Measurements from ENCODE around the gene TUT4.

Gene TUT4

GRCh38 chr1:52426371-52426770 is 126.5 kb downstream of the TUT4 start:
- H3K9me2 ChIP-seq (ENCODE audit: low read depth, low read length), result no peaks in the 10 kb centered on the region
- H3K36me3 ChIP-seq (ENCODE audit: insufficient read depth, low read length), result peaks cover 36% of the 10 kb centered on the region
- H3K27ac ChIP-seq (ENCODE audit: low read depth, low read length, poor library complexity, severe bottlenecking), result no peak overlapping the region
- no peak overlapping the region for H3K9ac ChIP-seq (ENCODE audit: low read length)
- no peak overlapping the region for H3K4me3 ChIP-seq (ENCODE audit: low read depth, low read length, poor library complexity, severe bottlenecking)
- H3K4me2 ChIP-seq (ENCODE audit: low read length), result no peak overlapping the region
- no peaks in the 10 kb centered on the region for H3K27me3 ChIP-seq (ENCODE audit: insufficient read depth, low read length)
- no peaks in the 10 kb centered on the region for H3K9me3 ChIP-seq (ENCODE audit: low read length)
- H4K20me1 ChIP-seq (ENCODE audit: insufficient read depth, low read length), result no peaks in the 10 kb centered on the region
- TF ChIP-seq CTCF (IDR thresholded peaks at IDR 0.05; ENCODE audit: low read length) (no peak), EZH2 (IDR thresholded peaks at IDR 0.05; ENCODE audit: borderline replicate concordance, low read length) (no peak)
- H2AFZ ChIP-seq (ENCODE audit: low read length), result no peak overlapping the region
- no peaks in the 10 kb centered on the region for H3K4me1 ChIP-seq (ENCODE audit: insufficient read depth, low read length, severe bottlenecking)
- H3K79me2 ChIP-seq (ENCODE audit: insufficient read depth, low read length), result no peaks in the 10 kb centered on the region
- no peaks in the 10 kb centered on the region; the same call in 1 of the 2 replicates for H3F3A ChIP-seq (ENCODE audit: insufficient read depth, low read length)

GRCh38 chr1:52424813-52425212 is 128.1 kb downstream of the TUT4 start:
- Histone ChIP-seq H3K9ac (ENCODE audit: low read length) (no peak overlapping the region), H2AFZ (ENCODE audit: low read length) (no peak overlapping the region), H4K20me1 (ENCODE audit: insufficient read depth, low read length) (no peaks in the 10 kb centered on the region), H3K4me3 (ENCODE audit: low read depth, low read length, poor library complexity, severe bottlenecking) (no peak overlapping the region), H3K27ac (ENCODE audit: low read depth, low read length, poor library complexity, severe bottlenecking) (no peak overlapping the region), H3F3A (ENCODE audit: insufficient read depth, low read length) (no peaks in the 10 kb centered on the region; the same call in 1 of the 2 replicates), H3K9me3 (ENCODE audit: low read length) (no peaks in the 10 kb centered on the region), H3K79me2 (ENCODE audit: insufficient read depth, low read length) (no peaks in the 10 kb centered on the region), H3K27me3 (ENCODE audit: insufficient read depth, low read length) (no peaks in the 10 kb centered on the region), H3K9me2 (ENCODE audit: low read depth, low read length) (no peaks in the 10 kb centered on the region), H3K4me1 (ENCODE audit: insufficient read depth, low read length, severe bottlenecking) (no peaks in the 10 kb centered on the region), H3K4me2 (ENCODE audit: low read length) (no peak overlapping the region), H3K36me3 (ENCODE audit: insufficient read depth, low read length) (peaks cover 42% of the 10 kb centered on the region; the same call in 1 of the 2 replicates)
- TF ChIP-seq EZH2 (IDR thresholded peaks at IDR 0.05; ENCODE audit: borderline replicate concordance, low read length) (no peak), CTCF (IDR thresholded peaks at IDR 0.05; ENCODE audit: low read length) (no peak)

GRCh38 chr1:52424231-52424636 is 128.7 kb downstream of the TUT4 start:
- Histone ChIP-seq H3K27me3 (ENCODE audit: insufficient read depth, low read length) (no peaks in the 10 kb centered on the region), H3K9me3 (ENCODE audit: low read length) (no peaks in the 10 kb centered on the region), H3K27ac (ENCODE audit: low read depth, low read length, poor library complexity, severe bottlenecking) (no peak overlapping the region), H3K9ac (ENCODE audit: low read length) (no peak overlapping the region), H3K36me3 (ENCODE audit: insufficient read depth, low read length) (peaks cover 47% of the 10 kb centered on the region), H3K9me2 (ENCODE audit: low read depth, low read length) (no peaks in the 10 kb centered on the region), H3K4me2 (ENCODE audit: low read length) (no peak overlapping the region), H3K4me1 (ENCODE audit: insufficient read depth, low read length, severe bottlenecking) (no peaks in the 10 kb centered on the region), H4K20me1 (ENCODE audit: insufficient read depth, low read length) (no peaks in the 10 kb centered on the region), H3K4me3 (ENCODE audit: low read depth, low read length, poor library complexity, severe bottlenecking) (no peak overlapping the region), H3F3A (ENCODE audit: insufficient read depth, low read length) (no peaks in the 10 kb centered on the region; the same call in 1 of the 2 replicates), H2AFZ (ENCODE audit: low read length) (no peak overlapping the region), H3K79me2 (ENCODE audit: insufficient read depth, low read length) (no peaks in the 10 kb centered on the region)
- TF ChIP-seq EZH2 (IDR thresholded peaks at IDR 0.05; ENCODE audit: borderline replicate concordance, low read length) (no peak), CTCF (IDR thresholded peaks at IDR 0.05; ENCODE audit: low read length) (no peak)
